Nephron progenitor cell (in vitro differentiated cells): ENCODE data around the gene RTF1.
"Not testable (repeated sequence)": the region's sequence is repeated elsewhere in the genome, so short reads cannot be mapped to it uniquely, and the experiment has no call there.

Experiments used
- DNase-seq: peaks from one replicate; pipeline ENCODE4 v3.0.0; 2021
- H3K27ac Mint-ChIP-seq: 2 replicates; pipeline ENCODE4 v1.8.0; 2021; ENCODE audit warnings: mild to moderate bottlenecking, moderate library complexity, mixed read lengths
- H3K27me3 Mint-ChIP-seq: 2 replicates; pipeline ENCODE4 v1.8.0; 2021; ENCODE audit warnings: mild to moderate bottlenecking, low read depth, mixed read lengths; ENCODE audit not compliant: poor library complexity
- H3K36me3 Mint-ChIP-seq: 2 replicates; pipeline ENCODE4 v1.8.0; 2021; ENCODE audit warnings: low read depth, mixed read lengths
- H3K4me1 Mint-ChIP-seq: 2 replicates; pipeline ENCODE4 v1.8.0; 2021; ENCODE audit warnings: mixed read lengths
- H3K4me3 Mint-ChIP-seq: 2 replicates; pipeline ENCODE4 v1.8.0; 2021; ENCODE audit warnings: mild to moderate bottlenecking, moderate library complexity, mixed read lengths
- H3K9me3 Mint-ChIP-seq: 2 replicates; pipeline ENCODE4 v1.8.0; 2021; ENCODE audit warnings: mild to moderate bottlenecking, moderate library complexity, mixed read lengths
- CTCF ChIP-seq: fragments of 200-600 bp; sonication (generic); IDR thresholded peaks from 2 replicates; pipeline ENCODE4 v1.5.0; 2021; ENCODE audit warnings: antibody characterized with exemption

The RTF1 gene

GRCh38 chr15:41429003-41429890 is 12.4 kb downstream of the RTF1 start:
- Mint-ChIP-seq H3K9me3 (peaks cover 15% of the 10 kb centered on the region), H3K27me3 (peaks cover 4% of the 10 kb centered on the region), H3K4me3 (no peak overlapping the region), H3K36me3 (peaks cover 51% of the 10 kb centered on the region), H3K4me1 (peaks cover 13% of the 10 kb centered on the region), H3K27ac (peak overlapping the region; percentile 49)
- no peak for TF ChIP-seq CTCF
- no peak for DNase-seq

GRCh38 chr15:41435037-41435786 is 18.3 kb downstream of the RTF1 start:
- TF ChIP-seq CTCF = no peak
- H3K4me1 Mint-ChIP-seq = no peaks in the 10 kb centered on the region
- DNase-seq = no peak
- H3K27ac Mint-ChIP-seq = no peak overlapping the region
- H3K36me3 Mint-ChIP-seq = peaks cover 68% of the 10 kb centered on the region
- H3K4me3 Mint-ChIP-seq = no peak overlapping the region
- no peaks in the 10 kb centered on the region for H3K27me3 Mint-ChIP-seq
- peaks cover 7% of the 10 kb centered on the region for H3K9me3 Mint-ChIP-seq

GRCh38 chr15:41437448-41437847 is 20.6 kb downstream of the RTF1 start:
- Mint-ChIP-seq H3K9me3 (peaks cover 3% of the 10 kb centered on the region), H3K36me3 (peaks cover 71% of the 10 kb centered on the region), H3K4me1 (no peaks in the 10 kb centered on the region), H3K27ac (peak overlapping the region; percentile 87), H3K4me3 (no peak overlapping the region), H3K27me3 (no peaks in the 10 kb centered on the region)
- no peak for TF ChIP-seq CTCF
- no peak for DNase-seq

- Mint-ChIP-seq H3K4me3 (no peak overlapping the region), H3K27ac (peak overlapping the region; percentile 60), H3K36me3 (peaks cover 70% of the 10 kb centered on the region), H3K9me3 (peaks cover 3% of the 10 kb centered on the region), H3K27me3 (no peaks in the 10 kb centered on the region), H3K4me1 (no peaks in the 10 kb centered on the region)
- no peak for DNase-seq
- no peak for TF ChIP-seq CTCF
Observed at GRCh38 chr15:41438206-41438605, 21.3 kb downstream of the RTF1 start.

- not testable (repeated sequence) for H3K4me1 Mint-ChIP-seq, H3K9me3 Mint-ChIP-seq, H3K27ac Mint-ChIP-seq, H3K27me3 Mint-ChIP-seq, H3K4me3 Mint-ChIP-seq, DNase-seq
- peaks cover 70% of the 10 kb centered on the region for H3K36me3 Mint-ChIP-seq
Observed at GRCh38 chr15:41438745-41439144, 21.9 kb downstream of the RTF1 start.

- TF ChIP-seq CTCF = no peak
- Mint-ChIP-seq H3K36me3 (peaks cover 72% of the 10 kb centered on the region), H3K27ac (no peak overlapping the region), H3K4me3 (no peak overlapping the region), H3K4me1 (no peaks in the 10 kb centered on the region), H3K9me3 (no peaks in the 10 kb centered on the region), H3K27me3 (no peaks in the 10 kb centered on the region)
- DNase-seq = no peak
Observed at GRCh38 chr15:41443275-41443674, 26.4 kb downstream of the RTF1 start.
